ENCODE results near the gene SLC20A1.

SLC20A1 gene

GRCh38 chr2:112623913-112624777 is 21.6 kb upstream of the SLC20A1 start:
- DNase-seq = no peak
- Histone ChIP-seq H3K36me3 (no peaks in the 10 kb centered on the region), H3K4me3 (ENCODE audit: low read depth, low read length) (no peak overlapping the region), H3K27me3 (ENCODE audit: insufficient read depth, low read depth, severe bottlenecking) (no peaks in the 10 kb centered on the region), H3K27ac (no peak overlapping the region), H3K9me3 (ENCODE audit: severe bottlenecking) (no peaks in the 10 kb centered on the region)
- TF ChIP-seq CTCF (IDR thresholded peaks at IDR 0.05; ENCODE audit: low read depth, low read length) = no peak

- no peak overlapping the region for H3K27ac ChIP-seq
- no peak for DNase-seq
- no peak overlapping the region for H3K4me3 ChIP-seq (ENCODE audit: low read depth, low read length)
- no peaks in the 10 kb centered on the region for H3K9me3 ChIP-seq (ENCODE audit: severe bottlenecking)
- no peaks in the 10 kb centered on the region for H3K27me3 ChIP-seq (ENCODE audit: insufficient read depth, low read depth, severe bottlenecking)
- no peak for TF ChIP-seq CTCF (IDR thresholded peaks at IDR 0.05; ENCODE audit: low read depth, low read length)
- no peaks in the 10 kb centered on the region for H3K36me3 ChIP-seq
Measured at GRCh38 chr2:112625474-112626114, 20.1 kb upstream of the SLC20A1 start.

DNA sequence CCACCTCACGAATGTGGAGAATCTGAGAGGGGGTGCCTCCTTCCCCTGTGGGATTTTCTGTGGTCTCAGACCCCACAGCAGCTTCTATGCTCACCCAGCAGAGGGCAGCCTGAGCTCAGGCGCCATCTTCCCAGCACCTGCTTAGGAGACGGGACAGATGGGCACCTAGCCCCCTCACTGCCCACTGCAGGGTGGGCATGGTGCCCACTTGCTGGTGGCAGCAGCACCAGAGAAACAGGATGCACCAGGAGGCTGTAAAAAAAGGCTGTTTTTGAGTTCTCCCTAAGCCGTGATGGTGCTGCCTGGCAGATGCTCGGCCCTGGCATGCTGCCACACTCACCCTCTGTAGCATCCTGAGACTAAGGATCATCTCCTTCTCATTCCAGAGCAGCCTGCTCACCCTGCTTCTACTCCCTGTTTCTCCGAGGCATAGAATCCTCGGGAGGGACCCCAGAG is 19.1 kb upstream of the SLC20A1 start:
- peak; percentile 96 for TF ChIP-seq CTCF (IDR thresholded peaks at IDR 0.05; ENCODE audit: low read depth, low read length)
- Histone ChIP-seq H3K27me3 (ENCODE audit: insufficient read depth, low read depth, severe bottlenecking) (no peaks in the 10 kb centered on the region), H3K27ac (no peak overlapping the region), H3K4me3 (ENCODE audit: low read depth, low read length) (no peak overlapping the region), H3K9me3 (ENCODE audit: severe bottlenecking) (no peaks in the 10 kb centered on the region), H3K36me3 (no peaks in the 10 kb centered on the region)
- peak; percentile 57 for DNase-seq

DNA sequence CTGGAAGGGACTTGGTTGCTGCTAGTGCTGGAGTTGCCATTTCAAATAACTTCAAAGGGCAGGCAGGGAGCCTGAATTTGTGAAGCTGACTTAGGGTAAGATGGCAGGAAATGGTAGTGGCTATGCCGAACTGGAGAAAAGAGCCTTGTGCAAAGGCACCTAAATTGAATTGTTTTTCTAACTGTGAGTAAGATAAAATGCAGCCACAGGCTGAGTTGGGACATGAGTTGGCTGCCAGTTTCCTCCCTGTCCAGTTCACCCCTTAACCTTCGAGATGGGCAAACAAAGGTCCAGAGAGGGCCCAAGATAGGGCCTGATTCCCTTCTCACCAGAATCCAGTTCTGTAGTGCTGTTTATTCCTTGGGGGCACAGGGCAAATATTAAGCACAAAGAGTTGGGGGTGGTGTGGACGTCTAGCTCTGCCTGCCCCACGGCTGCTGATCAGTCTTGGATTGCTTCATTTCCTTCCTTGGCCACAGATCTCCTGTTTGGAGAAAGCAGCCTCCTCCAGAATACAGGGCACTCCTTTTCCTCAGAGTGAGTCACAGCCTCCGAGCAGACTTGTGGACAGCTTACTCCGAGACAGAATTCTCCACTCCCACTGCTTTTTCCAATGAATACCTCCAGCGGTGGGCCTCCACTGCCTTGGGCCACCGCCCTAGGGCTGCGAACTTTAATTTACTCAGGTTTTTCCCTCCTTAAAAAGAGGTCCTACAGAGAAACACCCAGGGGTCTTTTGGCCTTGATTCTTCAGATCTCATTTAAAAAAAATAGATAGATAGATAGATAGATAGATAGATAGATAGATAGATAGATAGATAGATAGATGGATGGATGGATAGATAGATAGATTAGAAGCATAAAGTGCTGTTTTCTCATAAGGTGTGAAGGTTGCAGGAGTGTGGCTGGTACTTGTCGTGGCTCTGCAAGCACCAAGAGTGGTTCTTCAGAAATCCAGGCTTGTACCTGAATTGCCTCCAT is 18.4 kb upstream of the SLC20A1 start:
- Histone ChIP-seq H3K9me3 (ENCODE audit: severe bottlenecking) (no peaks in the 10 kb centered on the region), H3K36me3 (no peaks in the 10 kb centered on the region), H3K4me3 (ENCODE audit: low read depth, low read length) (no peak overlapping the region), H3K27me3 (ENCODE audit: insufficient read depth, low read depth, severe bottlenecking) (no peaks in the 10 kb centered on the region), H3K27ac (no peak overlapping the region)
- TF ChIP-seq CTCF (IDR thresholded peaks at IDR 0.05; ENCODE audit: low read depth, low read length) = no peak
- DNase-seq = no peak

DNA sequence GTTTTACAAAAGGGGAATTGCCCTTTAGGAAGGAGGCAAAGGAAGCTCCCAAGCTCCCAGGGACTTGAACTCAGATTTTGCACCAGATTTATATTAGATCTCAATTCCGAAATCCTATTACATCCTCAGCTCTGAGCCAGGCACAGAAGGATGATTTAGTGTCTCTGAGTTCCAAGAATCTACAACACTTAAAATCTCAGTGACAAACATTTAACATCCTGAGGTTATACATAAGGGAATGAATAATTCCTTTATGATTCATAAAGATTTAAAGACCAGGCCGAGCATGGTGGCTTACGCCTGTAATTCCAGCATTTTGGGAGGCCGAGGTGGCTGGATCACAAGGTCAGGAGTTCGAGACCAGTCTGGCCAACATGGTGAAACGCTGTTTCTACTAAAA is 16.5 kb upstream of the SLC20A1 start:
- TF ChIP-seq CTCF (IDR thresholded peaks at IDR 0.05; ENCODE audit: low read depth, low read length) = no peak
- H3K4me3 ChIP-seq (ENCODE audit: low read depth, low read length) = no peak overlapping the region
- H3K9me3 ChIP-seq (ENCODE audit: severe bottlenecking) = no peaks in the 10 kb centered on the region
- H3K27ac ChIP-seq = no peak overlapping the region
- no peak for DNase-seq
- no peaks in the 10 kb centered on the region for H3K36me3 ChIP-seq
- H3K27me3 ChIP-seq (ENCODE audit: insufficient read depth, low read depth, severe bottlenecking) = no peaks in the 10 kb centered on the region

Measured in WERI-Rb-1 (cell line).